HL-60 (cell line): ENCODE measurements around the gene TMEM126A.

Source experiments
- GABPA ChIP-seq: IDR thresholded peaks from 2 replicates; pipeline ENCODE4 v1.6.1; 2012; ENCODE audit warnings: low read depth
- POLR2AphosphoS5 ChIP-seq: IDR thresholded peaks from 2 replicates; pipeline ENCODE4 v1.6.1; 2012; ENCODE audit warnings: low read depth
- TF ChIP-seq, protein P1 (sequence below): IDR thresholded peaks from one replicate; pipeline ENCODE4 v1.5.1; 2011; ENCODE audit warnings: low read length, control low read depth, inconsistent platforms; ENCODE audit not compliant: insufficient read depth
- TF ChIP-seq, protein P2 (sequence below): IDR thresholded peaks from 2 replicates; pipeline ENCODE4 v1.6.1; 2012; ENCODE audit warnings: low read depth; ENCODE audit not compliant: insufficient replicate concordance

DNA sequence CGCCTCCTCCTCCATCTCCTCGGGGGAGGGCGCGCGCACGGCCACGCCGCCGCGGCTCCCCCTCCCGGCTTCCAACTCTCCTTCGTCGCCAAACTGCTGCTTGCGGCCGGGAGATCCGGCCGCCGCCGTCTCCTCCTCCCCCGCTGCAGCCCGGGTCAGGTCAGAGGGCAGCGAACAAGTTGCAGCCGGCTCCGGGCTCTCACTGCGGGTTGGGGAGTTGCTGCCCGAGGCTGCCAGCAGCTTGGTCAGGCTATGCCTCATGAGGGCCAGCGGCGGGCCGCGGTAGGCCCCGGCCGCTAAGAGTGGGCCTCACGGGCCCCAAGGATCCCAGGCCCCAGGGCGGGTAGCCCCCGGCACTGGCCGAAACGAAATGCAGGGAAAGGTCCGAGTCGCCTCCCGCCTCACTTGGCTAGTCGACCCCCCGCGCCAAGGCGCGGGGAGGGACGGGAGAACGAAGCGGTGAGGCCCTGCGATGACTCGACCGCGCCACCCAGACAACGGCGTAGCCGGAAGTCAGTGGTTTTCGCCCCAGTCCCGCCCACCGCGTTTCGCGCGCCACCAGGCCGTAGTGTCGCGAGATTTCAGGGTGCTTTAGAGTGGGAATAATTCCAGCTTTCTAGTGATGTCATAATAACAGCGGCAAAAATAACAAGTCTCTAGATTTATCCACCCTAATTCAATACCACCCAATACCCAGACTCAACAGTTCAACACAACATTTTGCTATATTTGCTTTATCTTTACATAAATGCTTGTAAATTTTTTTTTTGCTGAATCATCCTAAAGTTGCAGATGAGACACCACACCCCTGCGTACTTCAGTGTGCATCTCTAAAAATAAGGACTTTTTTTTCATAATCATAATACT lies 17.1 kb downstream of the TMEM126A start, which contains the start of gene CREBZF:
- TF ChIP-seq POLR2AphosphoS5 (peak; percentile 90), GABPA (peak; percentile 31; the same call in 1 of the 2 replicates)
- TF ChIP-seq, protein P1, sequence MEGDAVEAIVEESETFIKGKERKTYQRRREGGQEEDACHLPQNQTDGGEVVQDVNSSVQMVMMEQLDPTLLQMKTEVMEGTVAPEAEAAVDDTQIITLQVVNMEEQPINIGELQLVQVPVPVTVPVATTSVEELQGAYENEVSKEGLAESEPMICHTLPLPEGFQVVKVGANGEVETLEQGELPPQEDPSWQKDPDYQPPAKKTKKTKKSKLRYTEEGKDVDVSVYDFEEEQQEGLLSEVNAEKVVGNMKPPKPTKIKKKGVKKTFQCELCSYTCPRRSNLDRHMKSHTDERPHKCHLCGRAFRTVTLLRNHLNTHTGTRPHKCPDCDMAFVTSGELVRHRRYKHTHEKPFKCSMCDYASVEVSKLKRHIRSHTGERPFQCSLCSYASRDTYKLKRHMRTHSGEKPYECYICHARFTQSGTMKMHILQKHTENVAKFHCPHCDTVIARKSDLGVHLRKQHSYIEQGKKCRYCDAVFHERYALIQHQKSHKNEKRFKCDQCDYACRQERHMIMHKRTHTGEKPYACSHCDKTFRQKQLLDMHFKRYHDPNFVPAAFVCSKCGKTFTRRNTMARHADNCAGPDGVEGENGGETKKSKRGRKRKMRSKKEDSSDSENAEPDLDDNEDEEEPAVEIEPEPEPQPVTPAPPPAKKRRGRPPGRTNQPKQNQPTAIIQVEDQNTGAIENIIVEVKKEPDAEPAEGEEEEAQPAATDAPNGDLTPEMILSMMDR: no peak
- TF ChIP-seq, protein P2, sequence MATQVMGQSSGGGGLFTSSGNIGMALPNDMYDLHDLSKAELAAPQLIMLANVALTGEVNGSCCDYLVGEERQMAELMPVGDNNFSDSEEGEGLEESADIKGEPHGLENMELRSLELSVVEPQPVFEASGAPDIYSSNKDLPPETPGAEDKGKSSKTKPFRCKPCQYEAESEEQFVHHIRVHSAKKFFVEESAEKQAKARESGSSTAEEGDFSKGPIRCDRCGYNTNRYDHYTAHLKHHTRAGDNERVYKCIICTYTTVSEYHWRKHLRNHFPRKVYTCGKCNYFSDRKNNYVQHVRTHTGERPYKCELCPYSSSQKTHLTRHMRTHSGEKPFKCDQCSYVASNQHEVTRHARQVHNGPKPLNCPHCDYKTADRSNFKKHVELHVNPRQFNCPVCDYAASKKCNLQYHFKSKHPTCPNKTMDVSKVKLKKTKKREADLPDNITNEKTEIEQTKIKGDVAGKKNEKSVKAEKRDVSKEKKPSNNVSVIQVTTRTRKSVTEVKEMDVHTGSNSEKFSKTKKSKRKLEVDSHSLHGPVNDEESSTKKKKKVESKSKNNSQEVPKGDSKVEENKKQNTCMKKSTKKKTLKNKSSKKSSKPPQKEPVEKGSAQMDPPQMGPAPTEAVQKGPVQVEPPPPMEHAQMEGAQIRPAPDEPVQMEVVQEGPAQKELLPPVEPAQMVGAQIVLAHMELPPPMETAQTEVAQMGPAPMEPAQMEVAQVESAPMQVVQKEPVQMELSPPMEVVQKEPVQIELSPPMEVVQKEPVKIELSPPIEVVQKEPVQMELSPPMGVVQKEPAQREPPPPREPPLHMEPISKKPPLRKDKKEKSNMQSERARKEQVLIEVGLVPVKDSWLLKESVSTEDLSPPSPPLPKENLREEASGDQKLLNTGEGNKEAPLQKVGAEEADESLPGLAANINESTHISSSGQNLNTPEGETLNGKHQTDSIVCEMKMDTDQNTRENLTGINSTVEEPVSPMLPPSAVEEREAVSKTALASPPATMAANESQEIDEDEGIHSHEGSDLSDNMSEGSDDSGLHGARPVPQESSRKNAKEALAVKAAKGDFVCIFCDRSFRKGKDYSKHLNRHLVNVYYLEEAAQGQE: peak; percentile 37
